GM12878 (cell line): ENCODE data around the gene CCDC6. TPM values are rescaled to one million over a fixed set of nuclear protein-coding genes. Genes with fewer than 3 reads are reported as not detected.

Experiments used
- ATAC-seq: fragments of 200-7000 bp; cut with Tn5 transposase; 3 replicates; pipeline ENCODE4 v1.9.1; 2020; ENCODE audit warnings: mild to moderate bottlenecking, moderate library complexity
- BruUV-seq: library from RNA; stranded (reverse); fragments of 400-500 nt; replicated peaks from 2 replicates; lab custom pipeline; 2021; lab: Mats Ljungman, UMichigan
- CTCF ChIA-PET: fragments of 300-600 bp; sonication (Branson Sonifier 250); formaldehyde crosslinking; extraction: SDS; loops from one replicate; lab custom pipeline; 2021; ENCODE audit warnings: inconsistent platforms; lab: Yijun Ruan, JAX
- POLR2A ChIA-PET: fragments of 350-600 bp; formaldehyde crosslinking; extraction: SDS; loops from one replicate; lab custom pipeline; 2021; ENCODE audit warnings: inconsistent platforms; lab: Charles Lee
- RAD21 ChIA-PET: fragments of 300-600 bp; sonication (Branson Sonifier 250); formaldehyde crosslinking; loops from one replicate; lab custom pipeline; 2023; ENCODE audit warnings: antibody characterized with exemption; ENCODE audit not compliant: unreplicated experiment; lab: Charles Lee
- SMC1A ChIA-PET: fragments of 300-600 bp; sonication (Branson Sonifier 250); formaldehyde crosslinking; loops from one replicate; lab custom pipeline; 2023; ENCODE audit not compliant: unreplicated experiment, uncharacterized antibody; lab: Charles Lee
- DNase-seq: peaks from one replicate; pipeline ENCODE4 v3.0.0-alpha.2; 2011; ENCODE audit warnings: low read depth, low spot score
- FAIRE-seq: peaks from 3 replicates; lab custom pipeline; 2011; peaks lifted over from hg19 to GRCh38; lab: Jason Lieb, UNC
- H2AFZ ChIP-seq: 2 replicates; pipeline ENCODE4 v1.6.0; 2011; ENCODE audit warnings: low read depth, low read length, control low read depth; ENCODE audit not compliant: control insufficient read depth
- H3K27ac ChIP-seq: 2 replicates; pipeline ENCODE4 v1.5.1; 2011; ENCODE audit warnings: control low read depth; ENCODE audit not compliant: control insufficient read depth, insufficient read depth
- H3K27me3 ChIP-seq, 2 experiments: replicated peaks in 1 of 2; 2 replicates each; pipeline versions ENCODE4 v1.6.0 to v1.6.1; 2011; ENCODE audit warnings: low read length in 1 of 2; ENCODE audit not compliant: control insufficient read depth in 2 of 2, insufficient read depth in 2 of 2
- H3K36me3 ChIP-seq, 2 experiments: 2 replicates each; pipeline ENCODE4 v1.5.1; 2011; ENCODE audit warnings: low read length in 1 of 2; ENCODE audit not compliant: control insufficient read depth in 2 of 2, insufficient read depth in 2 of 2
- H3K4me1 ChIP-seq: 2 replicates; pipeline ENCODE4 v1.6.1; 2011; ENCODE audit warnings: mild to moderate bottlenecking, low read length, moderate library complexity, mixed read lengths; ENCODE audit not compliant: control insufficient read depth, insufficient read depth
- H3K4me2 ChIP-seq: 2 replicates; pipeline ENCODE4 v1.6.0; 2011; ENCODE audit warnings: control low read depth; ENCODE audit not compliant: control insufficient read depth, insufficient read depth
- H3K4me3 ChIP-seq: fragments of 200-600 bp; sonication (generic); 2 replicates; pipeline ENCODE4 v1.5.1; 2016
- H3K79me2 ChIP-seq: 2 replicates; pipeline ENCODE4 v1.6.0; 2011; ENCODE audit warnings: low read length; ENCODE audit not compliant: control insufficient read depth, insufficient read depth
- H3K9ac ChIP-seq: 2 replicates; pipeline ENCODE4 v1.8.0; 2011; ENCODE audit warnings: low read length, control low read depth, mixed read lengths; ENCODE audit not compliant: control insufficient read depth, insufficient read depth
- H3K9me3 ChIP-seq: replicated peaks from 3 replicates; pipeline ENCODE4 v1.5.1; 2011; ENCODE audit warnings: mild to moderate bottlenecking, low read length; ENCODE audit not compliant: control insufficient read depth, insufficient read depth
- H4K20me1 ChIP-seq: 2 replicates; pipeline ENCODE4 v1.6.0; 2011; ENCODE audit not compliant: control insufficient read depth, insufficient read depth
- ATF2 ChIP-seq: IDR thresholded peaks from 2 replicates; pipeline ENCODE4 v1.6.1; 2012; ENCODE audit warnings: low read length, inconsistent platforms
- ATF3 ChIP-seq: IDR thresholded peaks from 2 replicates; pipeline ENCODE4 v1.6.1; 2011; ENCODE audit warnings: low read depth, mild to moderate bottlenecking, low read length, moderate library complexity, borderline replicate concordance; ENCODE audit errors: extremely low read depth
- BACH1 ChIP-seq: fragments of 450-650 bp; IDR thresholded peaks from 2 replicates; pipeline ENCODE4 v1.6.1; 2017; ENCODE audit warnings: mild to moderate bottlenecking, borderline replicate concordance
- CEBPB ChIP-seq, 2 experiments: fragments of 150-350 bp in 1 of 2; IDR thresholded peaks; 2 replicates each; pipeline ENCODE4 v1.6.1; 2012 to 2014; ENCODE audit warnings: low read depth in 2 of 2, low read length in 2 of 2, borderline replicate concordance in 1 of 2, inconsistent platforms in 1 of 2
- CREM ChIP-seq: IDR thresholded peaks from 2 replicates; pipeline ENCODE4 v1.6.1; 2014; ENCODE audit warnings: antibody characterized with exemption, low read depth
- E2F8 ChIP-seq: fragments of 450-650 bp; IDR thresholded peaks from 2 replicates; pipeline ENCODE4 v1.6.1; 2018; ENCODE audit warnings: mild to moderate bottlenecking, low read depth, moderate library complexity; ENCODE audit not compliant: partially characterized antibody
- GATAD2B ChIP-seq: fragments of 450-650 bp; conservative IDR thresholded peaks from 2 replicates; pipeline ENCODE4 v1.6.1; 2017; ENCODE audit warnings: low read depth, mild to moderate bottlenecking, moderate library complexity
- HDAC2 ChIP-seq: fragments of 200-600 bp; sonication (generic); IDR thresholded peaks from 2 replicates; pipeline ENCODE4 v1.6.1; 2017
- JUNB ChIP-seq: IDR thresholded peaks from 2 replicates; pipeline ENCODE4 v1.6.1; 2016; ENCODE audit warnings: antibody characterized with exemption, mild to moderate bottlenecking
- KAT2A ChIP-seq: conservative IDR thresholded peaks from 2 replicates; pipeline ENCODE4 v1.6.1; 2011; ENCODE audit warnings: low read depth, low read length; ENCODE audit not compliant: control insufficient read depth
- NFIC ChIP-seq: IDR thresholded peaks from 2 replicates; pipeline ENCODE4 v1.6.1; 2012; ENCODE audit warnings: low read depth, mild to moderate bottlenecking, inconsistent platforms, low read length, moderate library complexity
- USF1 ChIP-seq: IDR thresholded peaks from 2 replicates; pipeline ENCODE4 v1.6.1; 2011; ENCODE audit warnings: borderline replicate concordance, low read depth, mild to moderate bottlenecking, moderate library complexity, mixed read lengths, low read length; ENCODE audit not compliant: insufficient read depth; ENCODE audit errors: extremely low read length
- YBX1 ChIP-seq: fragments of 450-650 bp; IDR thresholded peaks from 2 replicates; pipeline ENCODE4 v1.6.1; 2016; ENCODE audit warnings: antibody characterized with exemption
- YY1 ChIP-seq: IDR thresholded peaks from 2 replicates; pipeline ENCODE4 v1.6.1; 2011; ENCODE audit warnings: low read depth, mild to moderate bottlenecking, low read length
- ZNF687 ChIP-seq: fragments of 450-650 bp; IDR thresholded peaks from 2 replicates; pipeline ENCODE4 v1.6.1; 2017; ENCODE audit warnings: mild to moderate bottlenecking, moderate library complexity
- WGBS: methylation state at CpG from one replicate; pipeline ENCODE4 v1.1.6; 2016; ENCODE audit warnings: low lambda C conversion rate; ENCODE audit not compliant: insufficient replicate concordance, insufficient coverage; ENCODE audit errors: missing lambda C conversion rate; 5-methylcytosine and 5-hydroxymethylcytosine counted together
- in situ Hi-C: fragments of 300-500 bp; cut with MboI; formaldehyde crosslinking; loops from 9 replicates; pipeline ENCODE4 v1.14.3; 2018; ENCODE audit warnings: mixed read lengths
- intact Hi-C: fragments of 100-400 bp; cut with micrococcal nuclease; formaldehyde crosslinking; loops from one replicate; pipeline ENCODE4 v1.14.2; 2022; ENCODE audit not compliant: unreplicated experiment
- polyA plus RNA-seq, 11 experiments: library from polyadenylated mRNA; depleted of rRNA in 4 of 11; unstranded in 6 of 11; stranded (reverse) in 5 of 11; fragments of >200 nt; fragmentation: Nextera tagmentation in 4 of 11; fragmentation: Illumina TruSeq in 1 of 11; extraction: Ambion mirVana in 4 of 11; extraction: Trizol in 1 of 11; gene quantifications; 1 replicate in 1 of 11; 2 replicates in 10 of 11; pipeline versions ENCODE4 v1.2.1 to v1.2.3, GENCODE V29; 2011 to 2016; ENCODE audit warnings: inconsistent platforms in 2 of 11, missing spikeins in 2 of 11, low read depth in 1 of 11
- total RNA-seq, 4 experiments: library from RNA; depleted of rRNA in 3 of 4; stranded (reverse); fragments of >200 nt in 3 of 4; fragmentation: Illumina TruSeq in 1 of 4; extraction: Trizol in 1 of 4; gene quantifications; 2 replicates each; pipeline versions ENCODE4 v1.2.1 to v1.2.3, GENCODE V29; 2013 to 2021

Gene CCDC6
- total and polyA plus RNA-seq, 10 of the 15 experiments (the other 5 are each of a cell fraction or from before 2014, with no cell fraction given), result 11.8 to 46.2 (median 26.7) TPM

- peak; percentile 89 for ATAC-seq
- CTCF ChIA-PET, result interaction anchor here (2.4 kb wide), 1 partner anchor 36 kb away, joined by 5 read pairs; no protein-coding TSS in a partner anchor
- peak; percentile 66; the same call in 1 of the 2 replicates for TF ChIP-seq NFIC
- TF ChIP-seq GATAD2B, result no peak
- peak; percentile 67 for TF ChIP-seq JUNB
- TF ChIP-seq KAT2A, result no peak
- peak; percentile 13; the same call in 1 of the 2 replicates for TF ChIP-seq CREM
- no peak for TF ChIP-seq YY1
- TF ChIP-seq ATF3, result no peak
- no peak for TF ChIP-seq E2F8
- no peak for TF ChIP-seq HDAC2
- TF ChIP-seq BACH1, result no peak
- TF ChIP-seq ZNF687, result no peak
- peak; percentile 67 for TF ChIP-seq ATF2
- TF ChIP-seq USF1, result no peak
- 0 out of 4 replicates have a peak, but pooled peaks of 1 of the 2 experiments have one; percentile 46 for TF ChIP-seq CEBPB (IDR thresholded peaks at IDR 0.05; ENCODE audit: borderline replicate concordance in 1 of 2, low read depth in 2 of 2, low read length in 2 of 2)
- no peak for TF ChIP-seq YBX1
Observed at GRCh38 chr10:59829601-59830000, 76.8 kb downstream of the CCDC6 start.

More at GRCh38 chr10:59829601-59830000, 76.8 kb downstream of the CCDC6 start:
- Histone ChIP-seq H3K27me3 (no peaks in the 10 kb centered on the region), H3K36me3 (peaks cover 7 to 14% of the 10 kb centered on the region in 2 experiments; a peak in 3 of 4 replicates), H3K9ac (no peak overlapping the region), H3K9me3 (no peaks in the 10 kb centered on the region), H2AFZ (no peak overlapping the region), H3K4me2 (peak overlapping the region; percentile 7; the same call in 1 of the 2 replicates), H3K4me3 (no peak overlapping the region), H3K27ac (no peak overlapping the region), H3K4me1 (peaks cover 23% of the 10 kb centered on the region), H3K79me2 (no peaks in the 10 kb centered on the region), H4K20me1 (no peaks in the 10 kb centered on the region; the same call in 1 of the 2 replicates)
- in situ Hi-C loops, result no loop called here
- SMC1A ChIA-PET, result no interaction called here
- RAD21 ChIA-PET, result no interaction called here
- POLR2A ChIA-PET, result no interaction called here
- BruUV-seq, result no TSS peak
- WGBS, result 2% methylated on average over 3 of the region's 3 CpGs
- FAIRE-seq, result peak; percentile 81
- intact Hi-C loops, result loop anchor here (2.0 kb wide), 1 partner anchor 1047 kb away; no protein-coding TSS in a partner anchor
- peak; percentile 41 for DNase-seq
